CD4-positive, alpha-beta T cell (primary cell): Measurements from ENCODE around the gene TMEM204. TPM values are rescaled to one million over a fixed set of nuclear protein-coding genes. Genes with fewer than 3 reads are reported as not detected.

Experiments used
- ATAC-seq: fragments of 200-7000 bp; cut with Tn5 transposase; one replicate; pipeline ENCODE4 v1.10.0; 2022; ENCODE audit warnings: mild to moderate bottlenecking; ENCODE audit not compliant: poor library complexity
- CTCF ChIA-PET: fragments of 350-600 bp; sonication (Branson Sonifier 250); formaldehyde crosslinking; loops from one replicate; lab custom pipeline; 2021; ENCODE audit warnings: antibody characterized with exemption, inconsistent platforms; lab: Charles Lee
- POLR2A ChIA-PET: fragments of 350-600 bp; sonication (Branson Sonifier 250); formaldehyde crosslinking; loops from one replicate; lab custom pipeline; 2021; ENCODE audit warnings: antibody characterized with exemption, inconsistent platforms; lab: Charles Lee
- DNase-seq, 14 experiments: peaks; one replicate each; pipeline ENCODE4 v3.0.0-alpha.2; 2013 to 2020; ENCODE audit warnings: mixed read lengths in 2 of 14
- H3K27ac ChIP-seq, 2 donors: one replicate each; pipeline versions ENCODE4 v1.5.1 to v1.7.0; 2013; ENCODE audit warnings: low read length in 2 of 2, low read depth in 1 of 2, mild to moderate bottlenecking in 1 of 2
- H3K27me3 ChIP-seq, 2 experiments: 1 replicate in 1 of 2; 2 replicates in 1 of 2; pipeline versions ENCODE4 v1.6.1 to v1.7.0; 2013; ENCODE audit warnings: low read length in 2 of 2, control low read depth in 1 of 2, mild to moderate bottlenecking in 1 of 2, moderate library complexity in 1 of 2; ENCODE audit not compliant: insufficient read depth in 2 of 2, control insufficient read depth in 1 of 2
- H3K36me3 ChIP-seq: one replicate; pipeline ENCODE4 v1.6.1; 2013; ENCODE audit warnings: low read length, control low read depth; ENCODE audit not compliant: insufficient read depth
- H3K4me1 ChIP-seq: one replicate; pipeline ENCODE4 v1.6.1; 2013; ENCODE audit warnings: low read length, control low read depth; ENCODE audit not compliant: insufficient read depth
- H3K4me3 ChIP-seq: one replicate; pipeline ENCODE4 v1.5.1; 2013; ENCODE audit warnings: mild to moderate bottlenecking, low read length, moderate library complexity
- H3K9me3 ChIP-seq, 2 experiments: 1 replicate in 1 of 2; 2 replicates in 1 of 2; pipeline versions ENCODE4 v1.6.1 to v1.7.0; 2013; ENCODE audit warnings: low read length in 2 of 2, mild to moderate bottlenecking in 2 of 2, control low read depth in 1 of 2, moderate library complexity in 1 of 2; ENCODE audit not compliant: control insufficient read depth in 1 of 2, insufficient read depth in 1 of 2
- H3K27ac Mint-ChIP-seq: one replicate; pipeline ENCODE4 v1.8.0; 2020; ENCODE audit warnings: mixed read lengths
- H3K27me3 Mint-ChIP-seq: one replicate; pipeline ENCODE4 v1.8.0; 2021; ENCODE audit warnings: mixed read lengths
- H3K36me3 Mint-ChIP-seq: one replicate; pipeline ENCODE4 v1.8.0; 2021; ENCODE audit warnings: low read depth, mixed read lengths
- H3K4me1 Mint-ChIP-seq: one replicate; pipeline ENCODE4 v1.8.0; 2021; ENCODE audit warnings: low read depth, mixed read lengths
- H3K4me3 Mint-ChIP-seq: one replicate; pipeline ENCODE4 v1.8.0; 2020; ENCODE audit warnings: mild to moderate bottlenecking, mixed read lengths
- H3K9me3 Mint-ChIP-seq: one replicate; pipeline ENCODE4 v1.8.0; 2020; ENCODE audit warnings: mixed read lengths
- CTCF ChIP-seq: fragments of 200-600 bp; IDR thresholded peaks from one replicate; pipeline ENCODE4 v1.8.0; 2022; ENCODE audit warnings: antibody characterized with exemption, mild to moderate bottlenecking
- intact Hi-C, 2 experiments: fragments of 100-400 bp; cut with DNase I in 1 of 2; cut with micrococcal nuclease in 1 of 2; formaldehyde crosslinking; loops; one replicate each; pipeline versions ENCODE4 v1.15.1 to v1.9.0; 2023 to 2025; cut with DNase I, micrococcal nuclease
- total RNA-seq, 174 experiments: library from RNA in 2 of 174; stranded (reverse) in 2 of 174; gene quantifications; one replicate each; pipeline ENCODE4 v1.2.3 and lab custom pipeline; 2021 to 2026

TMEM204 gene
- total RNA-seq, 2 experiments from 2014 or later: 20.5 to 22.1 TPM

GRCh38 chr16:1500465-1501150, 32.9 kb upstream of the TMEM204 start:
- no peak overlapping the region for H3K27ac ChIP-seq
- no peak overlapping the region for H3K27ac Mint-ChIP-seq
- H3K9me3 ChIP-seq: no peaks in the 10 kb centered on the region
- no peaks in the 10 kb centered on the region for H3K27me3 ChIP-seq
- intact Hi-C loops: no loop called here
- H3K4me3 Mint-ChIP-seq: no peak overlapping the region
- H3K27me3 Mint-ChIP-seq: no peaks in the 10 kb centered on the region
- ATAC-seq (no peak), DNase-seq (no peak)
- H3K36me3 Mint-ChIP-seq: peaks cover 24% of the 10 kb centered on the region
- H3K4me3 ChIP-seq: no peak overlapping the region
- H3K36me3 ChIP-seq: peaks cover 63% of the 10 kb centered on the region
- H3K4me1 Mint-ChIP-seq: no peaks in the 10 kb centered on the region
- no peaks in the 10 kb centered on the region for H3K9me3 Mint-ChIP-seq
- ChIA-PET POLR2A (no interaction called here), CTCF (interaction anchor here (0.6 kb wide), 1 partner anchor 120 kb away, joined by 3 read pairs; no protein-coding TSS in a partner anchor)
- no peaks in the 10 kb centered on the region for H3K4me1 ChIP-seq
- no peak for TF ChIP-seq CTCF

- Mint-ChIP-seq H3K9me3 (no peaks in the 10 kb centered on the region), H3K4me1 (no peaks in the 10 kb centered on the region), H3K27ac (no peak overlapping the region), H3K36me3 (peaks cover 24% of the 10 kb centered on the region), H3K27me3 (no peaks in the 10 kb centered on the region), H3K4me3 (no peak overlapping the region)
- no peak for DNase-seq
- ATAC-seq: no peak
- H3K4me3 ChIP-seq: no peak overlapping the region
- no peak for TF ChIP-seq CTCF
- POLR2A ChIA-PET: no interaction called here
- CTCF ChIA-PET: no interaction called here
- H3K9me3 ChIP-seq: no peaks in the 10 kb centered on the region
- intact Hi-C loops: no loop called here
- no peaks in the 10 kb centered on the region for H3K4me1 ChIP-seq
- no peak overlapping the region for H3K27ac ChIP-seq
- H3K36me3 ChIP-seq: peaks cover 60% of the 10 kb centered on the region
- no peaks in the 10 kb centered on the region for H3K27me3 ChIP-seq
Measured at GRCh38 chr16:1501630-1502029, 31.8 kb upstream of the TMEM204 start.

GRCh38 chr16:1502092-1503004, 31.1 kb upstream of the TMEM204 start:
- Mint-ChIP-seq H3K9me3 (no peaks in the 10 kb centered on the region), H3K4me3 (no peak overlapping the region), H3K27me3 (no peaks in the 10 kb centered on the region), H3K4me1 (no peaks in the 10 kb centered on the region), H3K27ac (no peak overlapping the region), H3K36me3 (peaks cover 24% of the 10 kb centered on the region)
- Histone ChIP-seq H3K9me3 (no peaks in the 10 kb centered on the region), H3K4me3 (no peak overlapping the region), H3K27me3 (no peaks in the 10 kb centered on the region), H3K27ac (no peak overlapping the region), H3K36me3 (peaks cover 56% of the 10 kb centered on the region), H3K4me1 (no peaks in the 10 kb centered on the region)
- ChIA-PET POLR2A (no interaction called here), CTCF (no interaction called here)
- no peak for TF ChIP-seq CTCF
- DNase-seq: peak in 1 of 14 experiments; percentile 17
- intact Hi-C loops: no loop called here
- no peak for ATAC-seq
